SU-DHL-6 (cell line): ENCODE measurements around the gene TEKTIP1.

Experiments
- H2AFZ ChIP-seq: fragments of 200-600 bp; sonication (generic); 2 replicates; pipeline ENCODE4 v1.6.1; 2014; ENCODE audit warnings: low read depth, mild to moderate bottlenecking, moderate library complexity, mixed read lengths, antibody characterized with exemption, low read length; ENCODE audit not compliant: severe bottlenecking
- H3F3A ChIP-seq: fragments of 200-600 bp; shearing (Covaris generic); 2 replicates; pipeline ENCODE4 v1.6.0; 2016; ENCODE audit warnings: antibody characterized with exemption, mild to moderate bottlenecking; ENCODE audit not compliant: insufficient read depth
- H3K27ac ChIP-seq: fragments of 200-600 bp; sonication (generic); 2 replicates; pipeline ENCODE4 v1.5.1; 2016; ENCODE audit warnings: low read depth, mild to moderate bottlenecking, low read length, moderate library complexity, mixed read lengths
- H3K27me3 ChIP-seq: fragments of 200-600 bp; sonication (generic), shearing (Covaris generic); 2 replicates; pipeline ENCODE4 v1.6.0; 2014; ENCODE audit warnings: mild to moderate bottlenecking, low read length
- H3K36me3 ChIP-seq: fragments of 200-600 bp; sonication (generic); 2 replicates; pipeline ENCODE4 v1.6.1; 2014; ENCODE audit warnings: mild to moderate bottlenecking, low read length, mixed read lengths
- H3K4me2 ChIP-seq: fragments of 300-600, 200-600 bp; shearing (Covaris generic), sonication (generic); 2 replicates; pipeline ENCODE4 v1.6.0; 2014; ENCODE audit warnings: low read length, low read depth, mild to moderate bottlenecking; ENCODE audit not compliant: poor library complexity, severe bottlenecking
- H3K4me3 ChIP-seq: fragments of 200-600 bp; sonication (generic); 2 replicates; pipeline ENCODE4 v1.5.1; 2014; ENCODE audit warnings: antibody characterized with exemption, low read length, mild to moderate bottlenecking, mixed read lengths; ENCODE audit not compliant: insufficient read depth, poor library complexity, severe bottlenecking
- H3K79me2 ChIP-seq: fragments of 200-600 bp; sonication (generic); 2 replicates; pipeline ENCODE4 v1.6.1; 2014; ENCODE audit warnings: mild to moderate bottlenecking, low read length, moderate library complexity; ENCODE audit not compliant: insufficient read depth
- H3K9ac ChIP-seq: fragments of 200-600 bp; sonication (generic); 2 replicates; pipeline ENCODE4 v1.7.0; 2014; ENCODE audit warnings: mild to moderate bottlenecking, low read length
- H3K9me2 ChIP-seq: fragments of 200-600 bp; sonication (generic); replicated peaks from 2 replicates; pipeline ENCODE4 v1.6.1; 2014; ENCODE audit warnings: low read length; ENCODE audit not compliant: insufficient read depth
- H3K9me3 ChIP-seq: fragments of 200-600 bp; sonication (generic); 2 replicates; pipeline ENCODE4 v1.6.1; 2014; ENCODE audit warnings: low read length, mixed read lengths; ENCODE audit not compliant: insufficient read depth
- H4K20me1 ChIP-seq: fragments of 200-600 bp; sonication (generic); 2 replicates; pipeline ENCODE4 v1.6.1; 2014; ENCODE audit warnings: low read depth, mild to moderate bottlenecking, antibody characterized with exemption, low read length, moderate library complexity, mixed read lengths
- EZH2phosphoT487 ChIP-seq: fragments of 200-600 bp; sonication (generic), shearing (Covaris generic); conservative IDR thresholded peaks from 2 replicates; pipeline ENCODE4 v1.6.1; 2018; ENCODE audit warnings: mild to moderate bottlenecking, antibody characterized with exemption, low read length, moderate library complexity, mixed read lengths
- TF ChIP-seq, protein P1 (sequence below): fragments of 200-600 bp; sonication (generic); IDR thresholded peaks from one replicate; pipeline ENCODE4 v1.5.1; 2017; ENCODE audit warnings: antibody characterized with exemption, mild to moderate bottlenecking, low read length, moderate library complexity; ENCODE audit not compliant: insufficient read depth, poor library complexity, severe bottlenecking

Gene TEKTIP1

DNA sequence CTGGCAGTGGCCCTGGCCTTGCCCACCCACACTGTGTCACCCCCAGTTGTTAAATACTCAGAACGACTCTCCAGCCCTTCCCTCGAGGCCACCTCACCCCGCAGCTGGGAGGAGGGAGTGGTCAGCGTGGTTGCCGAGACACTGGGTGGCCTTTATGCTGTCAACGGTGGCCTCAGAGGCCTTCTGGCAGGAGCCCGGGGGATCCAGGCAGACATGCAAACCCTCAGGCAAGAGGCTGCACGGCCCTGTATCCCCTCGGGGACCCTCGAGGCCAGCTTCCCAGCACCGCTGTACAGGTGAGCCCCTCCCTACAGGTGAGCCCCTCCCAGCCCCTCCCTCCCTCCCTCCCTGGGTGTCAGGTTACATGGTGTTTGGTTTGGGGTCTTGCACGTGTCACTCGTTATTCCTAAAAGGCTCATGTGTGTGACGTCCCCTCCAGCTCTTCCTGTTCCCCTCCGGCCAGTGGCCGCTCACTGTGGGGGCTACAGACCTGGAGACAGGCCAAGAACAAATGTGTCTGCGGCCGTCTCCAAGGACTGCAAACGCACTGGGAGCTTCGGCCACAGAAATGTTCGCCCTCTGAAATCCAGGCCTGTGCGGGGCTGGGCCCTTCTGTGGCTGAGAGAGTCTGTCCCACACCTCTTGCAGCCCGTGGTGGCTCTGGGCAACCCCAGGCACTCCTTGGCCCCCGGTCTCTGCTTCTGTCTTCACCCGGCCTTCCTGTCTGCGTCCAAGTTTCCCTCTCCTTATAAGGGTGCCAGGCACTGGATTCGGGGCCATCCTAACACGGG lies at the start of gene TEKTIP1:
Gene TEKTIP1, plus strand, starts transcription at position 210 of the 791 bp plus-strand sequence. Its CDS starts 4 bp downstream, at position 214.
- no peak within 1 kb of the TSS for H3K4me3 ChIP-seq
- H3K27ac ChIP-seq: no peak within 1 kb of the TSS
- H2AFZ ChIP-seq: no peak within 1 kb of the TSS
- H3K9me2 ChIP-seq: no peaks in the 10 kb centered on the region
- no peak within 1 kb of the TSS for H3K9ac ChIP-seq
- no peaks in the 10 kb centered on the region for H3F3A ChIP-seq
- H3K4me2 ChIP-seq: no peak within 1 kb of the TSS
- no peaks in the 10 kb centered on the region for H3K79me2 ChIP-seq
- H4K20me1 ChIP-seq: no peaks in the 10 kb centered on the region
- TF ChIP-seq EZH2phosphoT487: no peak
- TF ChIP-seq, protein P1, sequence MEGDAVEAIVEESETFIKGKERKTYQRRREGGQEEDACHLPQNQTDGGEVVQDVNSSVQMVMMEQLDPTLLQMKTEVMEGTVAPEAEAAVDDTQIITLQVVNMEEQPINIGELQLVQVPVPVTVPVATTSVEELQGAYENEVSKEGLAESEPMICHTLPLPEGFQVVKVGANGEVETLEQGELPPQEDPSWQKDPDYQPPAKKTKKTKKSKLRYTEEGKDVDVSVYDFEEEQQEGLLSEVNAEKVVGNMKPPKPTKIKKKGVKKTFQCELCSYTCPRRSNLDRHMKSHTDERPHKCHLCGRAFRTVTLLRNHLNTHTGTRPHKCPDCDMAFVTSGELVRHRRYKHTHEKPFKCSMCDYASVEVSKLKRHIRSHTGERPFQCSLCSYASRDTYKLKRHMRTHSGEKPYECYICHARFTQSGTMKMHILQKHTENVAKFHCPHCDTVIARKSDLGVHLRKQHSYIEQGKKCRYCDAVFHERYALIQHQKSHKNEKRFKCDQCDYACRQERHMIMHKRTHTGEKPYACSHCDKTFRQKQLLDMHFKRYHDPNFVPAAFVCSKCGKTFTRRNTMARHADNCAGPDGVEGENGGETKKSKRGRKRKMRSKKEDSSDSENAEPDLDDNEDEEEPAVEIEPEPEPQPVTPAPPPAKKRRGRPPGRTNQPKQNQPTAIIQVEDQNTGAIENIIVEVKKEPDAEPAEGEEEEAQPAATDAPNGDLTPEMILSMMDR: no peak
- H3K9me3 ChIP-seq: no peaks in the 10 kb centered on the region
- no peaks in the 10 kb centered on the region for H3K36me3 ChIP-seq
- no peaks in the 10 kb centered on the region for H3K27me3 ChIP-seq

DNA sequence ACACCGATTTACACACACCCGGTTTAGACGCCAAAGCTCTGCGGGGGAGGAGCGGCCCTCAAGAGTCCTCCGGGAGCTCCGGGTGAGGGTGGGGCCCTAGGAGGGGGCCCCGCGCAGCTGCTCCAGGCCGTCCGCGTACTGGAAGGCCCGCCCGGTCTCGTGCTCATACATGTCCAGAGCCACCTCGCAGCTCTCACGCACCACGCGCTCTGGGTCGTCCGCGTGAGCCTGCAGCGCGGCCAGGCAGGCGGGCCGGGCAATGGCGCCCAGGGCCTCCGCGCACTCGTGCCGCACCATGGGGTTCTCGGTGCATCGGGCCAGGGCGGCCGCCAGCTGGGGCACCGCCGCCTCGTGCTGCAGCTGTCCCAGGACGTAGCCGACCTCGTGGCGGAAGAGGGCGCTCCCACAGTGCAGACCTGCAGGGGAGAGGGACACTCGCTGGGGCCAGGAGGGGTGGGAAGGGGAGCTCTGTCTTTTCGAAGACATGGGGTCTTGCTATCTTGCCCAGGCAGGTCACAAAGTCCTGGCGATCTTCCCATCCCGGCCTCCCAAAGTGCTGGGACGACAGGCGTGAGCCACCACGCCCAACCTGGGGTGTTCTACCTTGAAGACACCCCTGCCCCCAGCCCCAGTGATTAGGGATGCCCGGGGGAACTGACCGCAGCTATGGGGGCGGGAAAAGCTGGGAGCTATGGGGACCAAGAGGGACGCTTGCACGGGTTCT lies 47.4 kb upstream of the TEKTIP1 start:
- Histone ChIP-seq H3K4me2 (no peak overlapping the region), H3K79me2 (no peaks in the 10 kb centered on the region), H2AFZ (no peak overlapping the region), H3F3A (no peaks in the 10 kb centered on the region), H3K9me3 (no peaks in the 10 kb centered on the region), H3K27me3 (no peaks in the 10 kb centered on the region), H3K9me2 (no peaks in the 10 kb centered on the region), H3K27ac (no peak overlapping the region), H3K36me3 (no peaks in the 10 kb centered on the region), H4K20me1 (no peaks in the 10 kb centered on the region), H3K4me3 (no peak overlapping the region), H3K9ac (no peak overlapping the region)
- TF ChIP-seq EZH2phosphoT487: no peak
- TF ChIP-seq, protein P1: no peak

DNA sequence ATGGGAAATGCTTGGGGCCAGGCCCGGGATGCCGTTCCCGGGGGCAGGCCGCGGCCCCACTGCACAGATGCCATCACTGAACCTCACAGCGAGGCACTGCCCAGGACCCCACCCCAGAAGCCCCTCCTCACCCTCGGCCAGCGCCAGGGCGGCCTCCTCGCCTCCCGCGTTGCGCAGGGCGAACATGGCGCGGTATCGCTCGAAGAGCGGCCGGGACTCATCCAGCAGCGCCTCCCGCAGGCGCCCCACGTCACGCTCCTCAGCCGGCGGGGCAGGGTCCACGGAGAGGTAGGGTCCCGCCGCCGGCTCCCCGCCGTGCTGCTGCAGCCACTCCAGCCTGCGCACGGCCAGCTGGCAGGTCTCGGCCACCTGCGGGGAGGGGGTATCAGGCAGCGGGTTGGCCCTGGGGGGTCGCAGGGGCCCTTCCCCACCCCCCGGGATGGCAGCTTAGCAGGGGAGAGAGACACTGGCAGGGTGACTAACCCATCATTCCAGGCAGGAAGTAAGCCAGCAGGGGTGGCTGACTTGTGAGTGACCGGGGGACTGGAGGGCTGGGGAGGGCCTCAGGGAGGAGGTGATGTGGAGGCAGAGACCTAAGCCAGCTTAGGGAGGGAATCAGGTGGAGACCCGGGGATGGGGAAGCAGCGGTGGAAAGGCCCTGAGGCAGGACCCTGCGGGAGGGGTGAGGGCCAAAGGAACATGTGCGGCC lies 46.7 kb upstream of the TEKTIP1 start:
- Histone ChIP-seq H3K4me2 (no peak overlapping the region), H3K9ac (no peak overlapping the region), H3K27me3 (no peaks in the 10 kb centered on the region), H3K79me2 (peaks cover 5% of the 10 kb centered on the region; the same call in 1 of the 2 replicates), H3K27ac (no peak overlapping the region), H3K36me3 (no peaks in the 10 kb centered on the region), H4K20me1 (no peaks in the 10 kb centered on the region), H3K9me2 (no peaks in the 10 kb centered on the region), H3K9me3 (no peaks in the 10 kb centered on the region), H3F3A (no peaks in the 10 kb centered on the region), H3K4me3 (no peak overlapping the region), H2AFZ (no peak overlapping the region)
- TF ChIP-seq, protein P1: no peak
- no peak for TF ChIP-seq EZH2phosphoT487
